Measurements from ENCODE around the gene MRC1.
"Not testable (repeated sequence)": the region's sequence is repeated elsewhere in the genome, so short reads cannot be mapped to it uniquely, and the experiment has no call there.

MRC1 gene

GRCh38 chr10:17910125-17910789 lies 101.1 kb downstream of the MRC1 start:
- no peak for DNase-seq

- no peak for DNase-seq
Measured at GRCh38 chr10:17912754-17913153, 103.6 kb downstream of the MRC1 start.

- DNase-seq, result no peak
Measured at GRCh38 chr10:17913604-17914003, 104.5 kb downstream of the MRC1 start.

DNA sequence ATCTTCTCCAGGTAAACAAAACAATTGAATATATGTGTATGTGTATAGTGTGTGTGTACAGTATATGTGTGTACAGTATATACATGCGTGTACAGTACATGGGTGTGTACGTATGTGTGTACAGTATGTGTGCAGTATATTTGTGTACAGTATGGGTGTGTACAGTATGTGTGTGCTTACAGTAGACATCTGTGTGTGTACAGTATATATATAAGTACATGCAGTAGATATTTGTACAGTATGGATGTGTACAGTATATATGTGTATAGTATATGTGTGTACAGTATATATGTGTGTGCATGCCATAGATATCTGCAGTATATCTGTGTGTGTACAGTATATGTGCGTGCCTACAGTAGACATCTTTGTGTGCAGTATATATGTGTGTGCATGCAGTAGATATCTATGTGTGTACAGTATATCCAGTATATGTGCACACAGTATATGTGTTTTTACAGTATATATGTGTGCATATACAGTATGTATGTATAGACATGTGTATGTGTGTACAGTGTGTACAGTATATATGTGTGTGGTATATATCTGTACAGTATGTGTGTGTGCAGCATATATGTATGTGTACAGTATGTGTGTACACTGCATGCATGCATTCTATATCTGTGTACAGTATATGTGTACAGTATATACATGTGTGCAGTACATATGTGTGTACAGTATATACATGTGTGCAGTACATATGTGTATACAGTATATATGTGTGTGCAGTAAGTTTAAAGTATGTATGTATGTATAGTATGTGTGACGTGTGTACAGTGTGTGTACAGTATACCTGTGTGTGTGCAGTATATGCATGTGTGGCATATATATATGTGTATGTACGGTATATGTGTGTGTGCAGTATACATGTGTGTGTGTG lies 105.3 kb downstream of the MRC1 start:
- no peak for DNase-seq

DNA sequence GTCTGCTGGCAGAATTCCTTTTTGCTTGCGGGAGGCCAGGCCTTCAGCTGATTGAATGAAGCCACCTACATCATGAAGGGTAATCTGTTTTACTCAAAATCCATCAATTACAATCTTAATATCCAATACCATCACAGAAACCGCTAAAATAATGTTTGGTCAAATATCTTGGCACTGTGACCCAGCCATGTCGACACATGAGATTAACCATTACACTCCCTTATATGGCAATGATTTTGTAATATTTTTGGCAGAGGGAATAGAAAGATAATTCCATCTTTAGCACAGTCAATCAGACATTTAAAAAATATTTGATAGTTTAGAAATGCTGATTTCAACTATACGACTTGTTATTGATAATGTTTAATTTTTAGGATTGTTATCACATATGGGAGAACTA lies 106.0 kb downstream of the MRC1 start:
- DNase-seq, result no peak

- DNase-seq, result no peak
Measured at GRCh38 chr10:17918187-17918903, 109.2 kb downstream of the MRC1 start.

GRCh38 chr10:17921378-17921777 lies 112.2 kb downstream of the MRC1 start:
- DNase-seq, result no peak

GRCh38 chr10:17923728-17924127 lies 114.6 kb downstream of the MRC1 start:
- DNase-seq, result no peak

DNA sequence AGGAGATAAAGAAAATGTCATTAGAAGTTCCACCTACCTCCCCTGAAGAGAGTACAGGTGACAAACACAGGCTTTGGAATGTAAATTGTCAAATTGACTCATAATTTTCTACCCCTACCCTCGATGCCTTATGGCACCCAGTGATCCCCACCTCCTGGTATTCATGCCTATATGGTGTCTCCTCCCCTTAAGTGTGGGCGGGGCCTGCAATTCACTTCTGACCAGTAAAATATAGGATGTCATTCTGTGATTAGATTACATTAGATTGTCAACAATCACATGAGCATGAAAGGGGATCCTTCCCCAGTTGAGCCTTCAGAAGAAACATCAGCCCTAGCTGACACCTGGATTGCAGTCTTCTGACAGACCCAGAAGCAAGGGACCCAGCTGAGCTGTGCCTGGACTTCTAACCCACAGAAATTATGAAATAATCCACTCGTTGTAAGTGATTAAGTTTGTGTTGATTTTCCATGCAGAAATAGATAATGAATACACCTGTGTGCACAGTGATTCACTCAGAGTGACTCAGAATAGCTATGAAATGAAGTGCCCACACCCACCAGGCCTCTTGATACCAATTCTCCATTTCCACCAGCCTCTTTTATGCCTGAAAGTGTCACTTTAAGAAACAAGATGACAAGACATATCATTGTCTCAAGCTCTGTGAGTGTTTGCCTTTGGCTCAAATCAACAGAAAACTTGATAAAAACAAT lies 134.0 kb downstream of the MRC1 start:
- DNase-seq, result no peak

DNA sequence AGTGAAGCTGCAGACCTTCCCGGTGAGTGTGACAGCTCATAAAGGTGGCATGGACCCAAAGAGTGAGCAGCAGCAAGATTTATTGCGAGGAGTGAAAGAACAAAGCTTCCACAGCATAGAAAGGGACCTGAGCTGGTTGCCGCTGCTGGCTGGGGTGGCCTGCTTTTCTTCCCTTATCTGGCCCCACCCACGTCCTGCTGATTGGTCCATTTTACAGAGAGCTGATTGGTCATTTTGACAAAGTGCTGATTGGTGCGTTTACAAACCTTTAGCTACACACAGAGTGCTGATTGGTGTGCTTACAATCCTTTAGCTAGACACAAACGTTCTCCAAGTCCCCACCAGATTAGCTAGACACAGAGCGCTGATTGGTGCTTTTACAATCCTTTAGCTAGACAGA lies 141.1 kb downstream of the MRC1 start:
- DNase-seq, result not testable (repeated sequence)

DNA sequence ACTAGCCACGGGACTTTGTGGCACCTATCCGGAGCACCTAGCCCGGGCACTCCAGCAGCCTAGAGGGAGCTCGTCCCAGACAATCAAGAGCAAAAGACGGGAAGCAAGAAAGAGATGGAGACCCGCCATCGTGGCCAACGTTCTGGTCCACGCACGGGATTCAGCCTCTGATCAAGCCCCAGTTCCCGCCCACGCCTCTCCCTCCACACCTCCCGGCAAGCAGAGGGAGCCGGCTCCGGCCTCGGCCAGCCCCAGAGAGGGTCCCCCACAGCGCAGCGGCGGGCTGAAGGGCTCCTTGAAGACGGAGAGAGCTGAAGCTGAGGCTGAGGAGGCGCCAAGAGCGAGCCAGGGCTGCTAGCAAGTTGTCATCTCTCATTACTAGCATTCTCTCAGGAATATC lies 141.6 kb downstream of the MRC1 start:
- DNase-seq, result no peak

DNA sequence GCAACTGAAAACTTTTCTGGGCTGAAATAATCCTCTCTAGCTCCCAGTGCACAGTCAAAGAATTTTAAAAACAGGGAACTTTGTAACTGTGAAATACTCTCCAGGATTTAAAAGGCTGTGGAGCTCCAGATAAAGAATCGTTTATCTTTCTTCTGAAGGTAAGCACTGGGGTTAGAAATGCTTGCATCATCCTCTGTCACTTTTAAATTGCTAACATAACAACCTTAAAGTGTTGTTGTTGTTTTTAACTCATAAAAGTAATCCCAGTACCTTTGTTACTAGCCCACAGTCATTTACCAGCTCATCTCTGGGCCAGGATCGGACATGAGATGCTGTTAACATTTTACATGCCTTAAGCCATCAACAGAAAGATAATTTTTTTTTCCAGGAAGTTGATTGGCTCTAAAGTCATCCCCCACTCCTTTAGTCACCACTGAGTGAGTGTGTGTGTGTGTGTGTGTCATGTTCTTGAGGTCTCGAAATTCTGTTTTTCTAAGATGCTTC lies 142.8 kb downstream of the MRC1 start, which contains the start of gene SLC39A12:
SLC39A12 (plus strand) TSS at position 51 of the 504 bp plus-strand sequence. CDS start 1,359 bp downstream, outside the sequence.
- DNase-seq, result no peak

DNA sequence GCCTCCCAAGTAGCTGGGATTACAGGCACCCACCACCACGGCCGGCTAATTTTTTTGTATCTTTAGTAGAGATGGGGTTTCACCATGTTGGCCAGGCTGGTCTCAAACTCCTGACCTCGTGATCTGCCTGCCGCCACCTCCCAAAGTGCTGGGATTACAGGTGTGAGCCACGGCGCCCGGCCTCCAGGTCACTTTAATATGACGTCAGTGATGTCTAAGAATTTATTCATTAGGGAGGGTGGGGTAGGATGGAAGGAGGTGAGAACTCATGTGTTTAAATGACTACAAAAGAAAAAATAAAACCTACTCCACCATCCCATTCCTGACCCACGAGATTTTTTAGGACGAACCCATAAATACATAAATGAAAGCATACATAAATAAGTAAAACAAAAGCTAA lies 145.2 kb downstream of the MRC1 start:
- not testable (repeated sequence) for DNase-seq

DNA sequence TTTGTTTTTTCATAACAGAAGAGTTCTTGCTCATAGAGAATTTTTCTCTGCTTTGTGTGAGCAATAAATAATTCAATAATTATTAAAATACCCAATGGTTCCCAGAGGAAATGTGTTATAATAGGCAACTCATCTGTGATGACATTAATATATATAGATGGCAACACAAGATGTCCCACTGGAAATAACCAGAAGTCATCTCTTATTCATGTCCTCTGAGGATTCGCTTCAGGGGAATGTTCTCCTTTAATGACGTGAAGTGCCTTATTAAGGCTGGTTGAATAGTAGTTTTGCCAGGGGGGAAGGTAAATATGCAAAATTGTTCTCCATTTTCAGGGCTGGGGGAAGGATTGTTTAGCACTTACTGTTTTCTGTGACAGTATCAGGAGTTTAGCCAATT lies 145.7 kb downstream of the MRC1 start:
- no peak for DNase-seq

GRCh38 chr10:17958049-17958448 lies 148.9 kb downstream of the MRC1 start:
- no peak for DNase-seq

DNA sequence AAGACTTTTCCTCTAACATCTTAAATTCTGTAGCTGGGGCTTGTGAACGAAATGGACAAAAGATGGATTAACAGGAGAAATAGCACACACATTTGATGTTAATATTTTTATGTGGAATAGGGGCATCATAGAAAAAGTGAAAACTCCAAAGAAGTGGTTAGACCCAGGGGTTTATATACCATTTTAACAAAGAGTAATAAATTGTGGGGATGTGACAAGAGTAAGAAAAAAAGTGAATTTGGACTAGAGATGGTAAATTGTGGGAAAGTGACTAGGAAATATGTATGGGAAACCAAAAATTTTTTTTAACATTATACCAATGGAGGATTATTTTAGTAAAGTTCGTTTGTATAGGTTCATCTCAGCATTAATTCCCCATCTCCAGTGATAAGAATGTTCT lies 150.7 kb downstream of the MRC1 start:
- no peak for DNase-seq

Data from activated naive CD4-positive, alpha-beta T cell (primary cell).